AG20443 (cell line): ENCODE results near the gene TOMM40.
"Not testable (repeated sequence)": the region's sequence is repeated elsewhere in the genome, so short reads cannot be mapped to it uniquely, and the experiment has no call there.

ENCODE experiments used
- DNase-seq: peaks from one replicate; pipeline ENCODE4 v3.0.0; 2012; ENCODE audit warnings: low spot score, mixed read lengths

Gene TOMM40

DNA sequence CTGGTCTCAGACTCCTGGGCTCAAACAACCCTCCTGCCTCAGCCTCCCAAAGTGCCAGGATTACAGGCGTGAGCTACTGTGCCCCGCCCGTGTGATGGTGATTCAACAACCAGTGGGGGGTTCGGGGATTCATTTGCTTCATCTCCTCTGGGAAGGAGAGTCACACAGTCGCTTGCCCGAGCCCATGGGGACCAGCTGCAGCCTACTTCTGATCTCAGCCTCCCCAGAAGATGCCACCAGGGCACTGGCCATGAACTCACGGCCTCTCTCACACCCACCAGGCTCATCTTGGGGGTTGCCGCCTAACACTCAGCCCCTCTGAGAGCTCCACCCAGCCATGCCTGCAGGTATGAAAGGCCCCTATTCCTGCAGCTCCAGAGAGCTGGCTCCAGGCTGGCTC is 6.8 kb downstream of the TOMM40 start:
- no peak for DNase-seq

DNA sequence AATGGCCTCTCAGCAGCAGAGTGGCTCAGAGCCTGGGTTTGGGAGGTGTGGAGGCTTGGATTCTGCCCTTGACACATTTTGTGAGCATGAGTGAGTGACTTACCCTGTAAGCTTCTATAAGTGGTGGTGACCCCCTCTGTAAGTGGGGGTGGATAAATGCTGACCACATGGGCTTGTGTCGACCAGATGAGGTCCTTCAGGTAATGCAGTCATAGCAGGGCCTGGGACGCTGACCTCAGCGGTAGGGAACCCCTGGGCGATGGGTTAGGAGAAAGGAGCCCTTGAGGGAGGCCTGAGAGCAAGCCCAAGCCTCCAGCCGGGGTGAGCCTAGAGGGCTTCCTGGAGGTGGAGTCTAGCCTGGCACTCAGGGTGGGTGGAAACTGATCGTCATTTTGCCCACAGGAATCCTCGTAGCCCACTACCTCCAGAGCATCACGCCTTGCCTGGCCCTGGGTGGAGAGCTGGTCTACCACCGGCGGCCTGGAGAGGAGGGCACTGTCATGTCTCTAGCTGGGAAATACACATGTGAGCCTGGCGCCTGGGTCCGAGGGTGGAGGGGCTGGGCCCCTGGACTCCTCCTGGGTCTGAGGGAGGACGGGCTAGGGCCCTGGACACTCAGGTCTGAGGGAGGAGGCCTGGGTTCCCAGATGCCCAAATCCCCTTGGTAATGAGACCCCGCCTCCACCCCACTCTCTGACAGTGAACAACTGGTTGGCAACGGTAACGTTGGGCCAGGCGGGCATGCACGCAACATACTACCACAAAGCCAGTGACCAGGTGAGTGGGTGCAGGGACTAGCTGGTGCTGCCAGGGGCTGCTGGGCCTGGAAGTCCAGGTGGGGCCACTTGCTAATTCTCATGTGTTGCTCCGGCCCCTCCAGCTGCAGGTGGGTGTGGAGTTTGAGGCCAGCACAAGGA is 9.5 kb downstream of the TOMM40 start:
- DNase-seq: no peak

DNA sequence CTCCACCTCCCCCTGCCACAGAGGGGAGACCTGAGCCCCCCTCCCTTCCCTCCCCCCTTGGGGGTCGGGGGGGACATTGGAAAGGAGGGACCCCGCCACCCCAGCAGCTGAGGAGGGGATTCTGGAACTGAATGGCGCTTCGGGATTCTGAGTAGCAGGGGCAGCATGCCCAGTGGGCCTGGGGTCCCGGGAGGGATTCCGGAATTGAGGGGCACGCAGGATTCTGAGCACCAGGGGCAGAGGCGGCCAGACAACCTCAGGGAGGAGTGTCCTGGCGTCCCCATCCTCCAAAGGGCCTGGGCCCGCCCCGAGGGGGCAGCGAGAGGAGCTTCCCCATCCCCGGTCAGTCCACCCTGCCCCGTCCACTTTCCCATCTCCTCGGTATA is 12.2 kb downstream of the TOMM40 start:
- DNase-seq: no peak

DNA sequence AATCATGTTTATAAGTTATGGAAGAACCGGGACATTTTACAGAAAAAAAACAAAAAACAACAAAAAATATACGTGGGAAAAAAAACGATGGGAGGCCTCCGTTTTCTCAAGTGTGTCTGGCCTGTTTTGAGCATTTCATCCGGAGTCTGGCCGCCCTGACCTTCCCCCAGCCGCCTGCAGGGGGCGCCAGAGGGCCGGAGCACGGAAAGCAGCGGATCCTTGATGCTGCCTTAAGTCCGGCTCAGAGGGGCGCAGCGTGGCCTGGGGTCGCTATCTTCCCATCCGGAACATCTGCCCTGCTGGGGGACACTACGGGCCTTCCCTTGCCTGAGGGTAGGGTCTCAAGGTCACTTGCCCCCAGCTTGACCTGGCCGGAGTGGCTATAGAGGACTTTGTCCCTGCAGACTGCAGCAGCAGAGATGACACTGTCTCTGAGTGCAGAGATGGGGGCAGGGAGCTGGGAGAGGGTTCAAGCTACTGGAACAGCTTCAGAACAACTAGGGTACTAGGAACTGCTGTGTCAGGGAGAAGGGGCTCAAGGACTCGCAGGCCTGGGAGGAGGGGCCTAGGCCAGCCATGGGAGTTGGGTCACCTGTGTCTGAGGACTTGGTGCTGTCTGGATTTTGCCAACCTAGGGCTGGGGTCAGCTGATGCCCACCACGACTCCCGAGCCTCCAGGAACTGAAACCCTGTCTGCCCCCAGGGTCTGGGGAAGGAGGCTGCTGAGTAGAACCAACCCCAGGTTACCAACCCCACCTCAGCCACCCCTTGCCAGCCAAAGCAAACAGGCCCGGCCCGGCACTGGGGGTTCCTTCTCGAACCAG is 12.8 kb downstream of the TOMM40 start:
- peak; percentile 84 for DNase-seq

GRCh38 chr19:44904426-44904994 is 13.5 kb downstream of the TOMM40 start:
- no peak for DNase-seq

- no peak for DNase-seq
These were observed 14.5 kb downstream of the TOMM40 start, which contains the start of gene APOE for GRCh38 chr19:44905437-44906160. Gene APOE, plus strand, starts transcription at chr19:44905796. Its CDS starts 829 bp downstream, at chr19:44906625.

DNA sequence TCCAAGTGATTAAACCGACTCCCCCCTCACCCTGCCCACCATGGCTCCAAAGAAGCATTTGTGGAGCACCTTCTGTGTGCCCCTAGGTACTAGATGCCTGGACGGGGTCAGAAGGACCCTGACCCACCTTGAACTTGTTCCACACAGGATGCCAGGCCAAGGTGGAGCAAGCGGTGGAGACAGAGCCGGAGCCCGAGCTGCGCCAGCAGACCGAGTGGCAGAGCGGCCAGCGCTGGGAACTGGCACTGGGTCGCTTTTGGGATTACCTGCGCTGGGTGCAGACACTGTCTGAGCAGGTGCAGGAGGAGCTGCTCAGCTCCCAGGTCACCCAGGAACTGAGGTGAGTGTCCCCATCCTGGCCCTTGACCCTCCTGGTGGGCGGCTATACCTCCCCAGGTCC is 16.6 kb downstream of the TOMM40 start:
- DNase-seq: no peak

GRCh38 chr19:44908074-44908835 is 17.2 kb downstream of the TOMM40 start:
- no peak for DNase-seq

DNA sequence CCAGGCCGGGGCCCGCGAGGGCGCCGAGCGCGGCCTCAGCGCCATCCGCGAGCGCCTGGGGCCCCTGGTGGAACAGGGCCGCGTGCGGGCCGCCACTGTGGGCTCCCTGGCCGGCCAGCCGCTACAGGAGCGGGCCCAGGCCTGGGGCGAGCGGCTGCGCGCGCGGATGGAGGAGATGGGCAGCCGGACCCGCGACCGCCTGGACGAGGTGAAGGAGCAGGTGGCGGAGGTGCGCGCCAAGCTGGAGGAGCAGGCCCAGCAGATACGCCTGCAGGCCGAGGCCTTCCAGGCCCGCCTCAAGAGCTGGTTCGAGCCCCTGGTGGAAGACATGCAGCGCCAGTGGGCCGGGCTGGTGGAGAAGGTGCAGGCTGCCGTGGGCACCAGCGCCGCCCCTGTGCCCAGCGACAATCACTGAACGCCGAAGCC is 17.8 kb downstream of the TOMM40 start:
- no peak for DNase-seq

DNA sequence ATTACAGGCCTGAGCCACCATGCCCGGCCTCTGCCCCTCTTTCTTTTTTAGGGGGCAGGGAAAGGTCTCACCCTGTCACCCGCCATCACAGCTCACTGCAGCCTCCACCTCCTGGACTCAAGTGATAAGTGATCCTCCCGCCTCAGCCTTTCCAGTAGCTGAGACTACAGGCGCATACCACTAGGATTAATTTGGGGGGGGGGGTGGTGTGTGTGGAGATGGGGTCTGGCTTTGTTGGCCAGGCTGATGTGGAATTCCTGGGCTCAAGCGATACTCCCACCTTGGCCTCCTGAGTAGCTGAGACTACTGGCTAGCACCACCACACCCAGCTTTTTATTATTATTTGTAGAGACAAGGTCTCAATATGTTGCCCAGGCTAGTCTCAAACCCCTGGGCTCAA is 18.7 kb downstream of the TOMM40 start:
- DNase-seq: no peak

DNA sequence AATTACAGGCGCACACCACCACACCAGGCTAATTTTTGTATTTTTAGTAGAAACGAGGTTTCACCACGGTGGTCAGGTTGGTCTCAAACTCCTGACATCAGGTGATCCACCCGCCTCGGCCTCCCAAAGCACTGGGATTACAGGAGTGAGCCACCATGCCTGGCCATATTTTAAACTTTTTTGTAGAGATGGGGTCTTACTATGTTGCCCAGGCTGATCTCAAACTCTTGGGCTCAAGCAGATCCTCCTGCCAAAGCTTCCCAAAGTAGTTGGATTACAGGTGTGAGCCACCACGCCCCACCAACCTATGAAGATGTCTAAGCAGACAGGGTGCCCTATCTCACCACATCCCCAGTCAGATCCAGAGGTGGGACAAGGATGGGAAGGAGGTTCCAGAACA is 20.8 kb downstream of the TOMM40 start:
- not testable (repeated sequence) for DNase-seq

DNA sequence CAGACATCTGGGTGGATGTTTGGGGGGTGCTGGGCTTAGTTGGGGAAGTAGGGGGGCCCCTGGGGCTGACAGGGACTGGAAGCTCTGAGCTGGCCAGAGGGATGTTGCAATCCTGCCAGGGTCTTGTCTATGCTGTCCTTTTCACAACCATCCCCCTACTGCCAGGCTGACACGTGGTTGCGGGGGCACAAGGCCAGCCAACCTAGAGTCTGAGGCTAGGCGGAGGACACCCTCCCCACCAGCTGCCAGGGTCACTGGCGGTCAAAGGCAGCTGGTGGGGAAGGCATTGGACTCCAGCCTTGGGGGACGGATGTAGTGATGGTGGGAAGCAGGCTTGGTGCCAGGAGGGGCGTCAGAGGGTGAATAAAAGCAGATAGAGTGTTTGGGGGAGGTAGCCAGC is 21.8 kb downstream of the TOMM40 start:
- DNase-seq: no peak

DNA sequence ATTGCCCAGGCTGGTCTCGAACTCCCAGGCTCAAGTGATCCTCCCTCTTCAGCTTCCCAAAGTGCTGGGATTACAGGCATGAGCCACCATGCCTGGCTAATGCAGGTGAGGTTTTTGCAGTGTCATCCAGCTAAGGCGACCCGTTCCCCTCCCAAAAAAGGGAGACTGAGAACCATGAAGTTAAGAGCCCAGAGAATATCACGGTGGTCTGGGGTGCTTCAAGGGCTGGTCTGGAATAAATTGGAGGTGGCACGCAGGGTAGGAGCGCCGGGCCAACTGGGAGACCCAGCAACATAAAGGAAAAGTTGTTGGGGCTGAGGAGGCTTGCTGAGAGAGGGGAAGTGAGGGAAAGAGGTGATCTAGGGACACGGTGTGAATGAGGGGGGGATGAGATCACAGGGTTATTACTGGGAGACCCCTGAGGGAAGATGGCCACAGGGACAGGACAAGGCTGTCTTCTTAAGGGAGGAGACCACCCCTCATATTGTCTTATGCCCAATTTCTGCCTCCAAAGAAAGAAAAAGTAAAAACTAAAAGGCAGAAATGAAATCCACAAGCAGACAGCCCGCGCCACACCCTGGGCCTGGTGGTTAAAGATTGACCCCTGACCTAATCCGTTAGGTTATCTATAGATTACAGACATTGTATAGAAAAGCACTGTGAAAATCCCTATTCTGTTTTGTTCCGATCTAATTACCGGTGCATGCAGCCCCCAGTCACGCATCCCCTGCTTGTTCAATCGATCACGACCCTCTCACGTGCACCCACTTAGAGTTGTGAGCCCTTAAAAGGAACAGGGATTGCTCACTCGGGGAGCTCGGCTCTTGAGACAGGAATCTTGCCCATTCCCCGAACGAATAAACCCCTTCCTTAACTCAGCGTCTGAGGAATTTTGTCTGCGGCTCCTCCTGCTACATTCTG is 22.7 kb downstream of the TOMM40 start:
- DNase-seq: not testable (repeated sequence)

DNA sequence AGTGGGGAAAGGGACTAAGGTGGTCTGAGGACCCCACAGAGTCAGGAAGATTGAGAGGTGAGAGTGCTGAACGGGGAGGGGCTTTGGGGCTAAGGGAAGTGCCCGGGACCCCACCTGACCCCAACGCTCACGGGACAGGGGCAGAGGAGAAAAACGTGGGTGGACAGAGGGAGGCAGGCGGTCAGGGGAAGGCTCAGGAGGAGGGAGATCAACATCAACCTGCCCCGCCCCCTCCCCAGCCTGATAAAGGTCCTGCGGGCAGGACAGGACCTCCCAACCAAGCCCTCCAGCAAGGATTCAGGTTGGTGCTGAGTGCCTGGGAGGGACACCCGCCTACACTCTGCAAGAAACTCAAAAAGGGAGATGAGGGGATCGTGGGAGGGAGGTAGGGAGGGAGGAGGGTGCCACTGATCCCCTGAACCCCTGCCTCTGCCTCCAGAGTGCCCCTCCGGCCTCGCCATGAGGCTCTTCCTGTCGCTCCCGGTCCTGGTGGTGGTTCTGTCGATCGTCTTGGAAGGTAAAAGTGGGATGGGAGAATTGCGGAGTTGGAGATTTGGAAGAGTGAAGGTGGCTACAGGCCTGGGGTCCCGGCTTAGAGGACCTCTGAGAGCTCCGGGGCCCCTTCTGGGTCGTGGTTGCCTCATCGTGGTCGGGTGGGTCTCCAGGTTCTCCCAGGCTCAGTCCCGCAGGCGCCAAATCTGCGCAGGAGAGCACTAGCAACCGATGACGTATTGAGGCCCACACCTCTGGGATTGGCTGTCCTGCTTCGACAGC is 23.6 kb downstream of the TOMM40 start, which contains the start of gene APOC1:
Gene APOC1, plus strand, starts transcription at position 176 of the 774 bp plus-strand sequence. Its CDS starts 284 bp downstream, at position 460.
- peak; percentile 93 for DNase-seq

GRCh38 chr19:44924243-44924725 is 33.2 kb downstream of the TOMM40 start:
- DNase-seq: peak; percentile 3

DNA sequence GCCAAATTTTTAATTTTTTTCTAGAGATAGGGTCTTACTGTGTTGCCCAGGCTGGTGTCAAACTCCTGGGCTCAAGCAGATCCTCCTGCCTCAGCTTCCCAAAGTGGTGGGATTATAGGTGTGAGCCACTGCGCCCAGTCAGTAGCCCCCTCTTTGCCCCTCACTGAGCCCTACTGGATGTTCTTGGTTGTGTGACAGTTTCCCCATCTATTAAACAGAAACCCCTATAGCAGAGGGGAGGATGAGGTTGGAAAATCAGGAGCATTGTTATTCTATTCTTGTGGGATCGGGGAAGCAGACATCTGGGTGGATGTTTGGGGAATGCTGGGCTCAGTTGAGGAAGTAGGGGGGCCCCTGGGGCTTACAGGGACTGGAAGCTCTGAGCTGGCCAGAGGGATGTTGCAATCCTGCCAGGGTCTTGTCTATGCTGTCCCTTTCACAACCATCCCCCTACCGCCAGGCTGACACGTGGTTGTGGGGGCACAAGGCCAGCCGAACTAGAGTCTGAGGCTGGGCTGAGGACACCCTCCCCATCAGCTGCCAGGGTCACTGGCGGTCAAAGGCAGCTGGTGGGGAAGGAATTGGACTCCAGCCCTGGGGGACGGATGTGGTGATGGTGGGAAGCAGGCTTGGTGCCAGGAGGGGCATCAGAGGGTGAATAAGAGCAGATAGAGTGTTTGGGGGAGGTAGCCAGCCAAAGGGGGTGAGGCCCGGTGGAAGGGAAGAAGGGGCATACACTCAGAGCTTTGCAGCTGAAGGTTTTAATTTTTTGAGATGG is 34.2 kb downstream of the TOMM40 start:
- peak; percentile 54 for DNase-seq

GRCh38 chr19:44926245-44927077 is 35.4 kb downstream of the TOMM40 start:
- DNase-seq: not testable (repeated sequence)
